HG03342 (cell line): ENCODE measurements around the gene MPHOSPH9.
"Not testable (repeated sequence)": the region's sequence is repeated elsewhere in the genome, so short reads cannot be mapped to it uniquely, and the experiment has no call there.

Experiments used
- ATAC-seq: cut with Tn5 transposase; IDR thresholded peaks from one replicate; pipeline ENCODE4 v1.9.1; 2021; ENCODE audit warnings: mild to moderate bottlenecking, moderate library complexity; ENCODE audit not compliant: unreplicated experiment

MPHOSPH9 gene

GRCh38 chr12:123258593-123258992 is 25.7 kb upstream of the MPHOSPH9 start:
- ATAC-seq, result no peak

DNA sequence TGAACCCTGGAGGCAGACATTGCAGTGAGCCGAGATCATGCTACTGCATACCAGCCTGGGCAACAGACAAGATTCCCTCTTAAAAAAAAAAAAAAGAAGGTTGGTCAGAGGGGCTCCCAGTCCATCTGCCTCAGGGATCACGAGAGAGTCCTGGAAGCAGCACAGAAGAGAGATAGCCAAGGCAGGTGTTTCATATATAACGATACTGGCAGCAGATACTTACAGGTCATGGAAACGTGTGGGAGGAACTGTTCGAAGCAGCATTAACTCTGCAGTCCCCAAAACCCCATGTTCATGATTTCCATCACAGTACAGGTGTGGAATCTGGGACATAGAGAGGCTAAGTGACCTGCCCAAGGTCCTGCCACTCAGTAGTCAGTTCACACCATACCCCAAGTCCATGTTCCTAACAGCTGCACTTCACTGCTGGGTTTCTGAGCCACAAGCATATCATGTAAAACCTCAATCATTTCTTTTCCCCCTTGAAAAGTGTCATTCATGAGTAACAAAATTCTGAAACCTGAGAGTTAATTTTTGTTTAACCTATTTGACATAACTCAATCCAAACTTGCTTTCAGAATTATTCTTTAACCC is 22.0 kb upstream of the MPHOSPH9 start:
- no peak for ATAC-seq

DNA sequence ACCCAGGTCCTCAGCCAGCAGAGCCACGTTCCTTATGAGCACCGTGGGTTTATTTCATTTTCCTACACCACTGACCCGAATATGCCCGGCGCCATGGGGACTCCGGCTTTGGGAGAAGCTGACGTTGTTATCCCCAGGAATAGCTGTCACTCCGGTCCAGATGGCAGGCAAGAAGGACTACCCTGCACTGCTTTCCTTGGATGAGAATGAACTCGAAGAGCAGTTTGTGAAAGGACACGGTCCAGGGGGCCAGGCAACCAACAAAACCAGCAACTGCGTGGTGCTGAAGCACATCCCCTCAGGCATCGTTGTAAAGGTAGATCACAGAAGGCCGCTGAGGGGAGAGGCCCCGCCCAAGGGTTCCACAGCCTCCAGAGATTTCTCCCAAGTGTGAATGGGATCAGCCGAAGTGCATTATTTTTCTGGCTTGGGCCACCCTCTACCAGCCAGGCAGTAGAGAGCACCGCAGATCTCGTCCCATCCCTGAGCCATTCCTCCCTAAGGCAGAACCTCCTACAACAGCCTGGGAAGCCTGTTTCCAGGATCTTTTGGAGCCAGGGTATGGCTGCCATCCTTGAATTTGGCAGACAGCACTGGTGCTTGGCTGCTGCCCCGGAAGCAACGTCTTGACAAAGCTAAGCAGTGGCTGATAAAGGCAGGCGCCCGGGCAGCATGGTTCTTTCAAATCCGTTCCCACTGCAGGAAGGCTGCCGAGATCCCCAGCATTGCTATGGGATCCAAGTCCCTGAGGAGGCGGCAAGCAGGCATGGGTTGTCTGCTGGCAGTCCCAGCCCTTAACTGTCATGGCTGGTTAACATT is 20.9 kb upstream of the MPHOSPH9 start:
- ATAC-seq, result no peak

GRCh38 chr12:123252365-123252764 is 19.4 kb upstream of the MPHOSPH9 start:
- not testable (repeated sequence) for ATAC-seq

- ATAC-seq, result no peak
Observed at GRCh38 chr12:123251403-123252076, 18.6 kb upstream of the MPHOSPH9 start.

- ATAC-seq, result no peak
Observed at GRCh38 chr12:123250471-123251383, 17.8 kb upstream of the MPHOSPH9 start.

DNA sequence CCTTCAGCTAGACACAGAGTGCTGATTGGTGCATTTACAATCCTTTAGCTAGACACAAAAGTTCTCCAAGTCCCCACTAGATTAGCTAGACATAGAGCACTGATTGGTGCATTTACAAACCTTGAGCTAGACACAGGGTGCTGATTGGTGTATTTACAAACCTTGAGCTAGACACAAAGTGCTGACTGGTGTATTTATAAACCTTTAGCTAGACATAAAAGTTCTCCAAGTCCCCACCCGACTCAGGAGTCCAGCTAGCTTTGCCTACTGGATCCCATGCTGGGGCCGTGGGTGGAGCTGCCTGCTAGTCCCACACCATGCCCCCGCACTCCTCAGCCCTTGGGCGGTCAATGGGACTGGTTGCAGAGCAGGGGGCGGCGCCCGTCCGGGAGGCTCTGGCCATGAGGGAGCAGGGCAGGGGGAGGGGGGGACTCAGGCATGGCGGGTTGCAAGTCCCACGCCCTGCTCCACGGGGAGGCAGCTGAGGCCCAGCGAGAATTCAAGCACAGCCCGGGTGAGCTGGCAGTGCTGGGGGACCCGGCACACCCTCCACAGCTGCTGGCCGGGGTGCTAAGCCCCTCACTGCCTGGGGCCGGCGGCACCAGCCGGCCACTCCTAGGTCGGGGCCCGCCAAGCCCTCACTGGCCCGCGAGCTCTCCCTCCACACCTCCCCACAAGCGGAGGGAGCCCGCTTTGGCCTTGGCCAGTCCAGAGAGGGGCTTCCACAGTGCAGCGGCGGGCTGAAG is 16.2 kb upstream of the MPHOSPH9 start:
- not testable (repeated sequence) for ATAC-seq

- not testable (repeated sequence) for ATAC-seq
Observed at GRCh38 chr12:123248129-123248528, 15.2 kb upstream of the MPHOSPH9 start.

DNA sequence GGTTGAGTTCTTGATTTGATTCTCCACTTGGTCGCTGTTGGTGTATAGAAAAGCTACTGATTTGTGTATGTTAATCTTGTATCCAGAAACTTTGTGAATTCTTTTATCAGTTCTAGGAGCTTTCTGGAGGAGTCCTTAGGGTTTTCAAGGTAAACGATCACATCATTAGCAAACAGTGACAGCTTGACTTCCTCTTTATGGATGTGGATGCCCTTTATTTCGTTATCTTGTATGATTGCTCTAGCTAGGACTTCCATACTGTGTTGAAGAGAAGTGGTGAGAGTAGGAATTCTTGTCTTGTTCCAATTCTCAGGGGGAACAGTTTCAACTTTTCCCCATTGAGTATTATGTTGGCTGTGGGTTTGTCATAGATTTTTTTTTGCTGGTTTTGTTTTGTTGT is 12.7 kb upstream of the MPHOSPH9 start:
- no peak for ATAC-seq

DNA sequence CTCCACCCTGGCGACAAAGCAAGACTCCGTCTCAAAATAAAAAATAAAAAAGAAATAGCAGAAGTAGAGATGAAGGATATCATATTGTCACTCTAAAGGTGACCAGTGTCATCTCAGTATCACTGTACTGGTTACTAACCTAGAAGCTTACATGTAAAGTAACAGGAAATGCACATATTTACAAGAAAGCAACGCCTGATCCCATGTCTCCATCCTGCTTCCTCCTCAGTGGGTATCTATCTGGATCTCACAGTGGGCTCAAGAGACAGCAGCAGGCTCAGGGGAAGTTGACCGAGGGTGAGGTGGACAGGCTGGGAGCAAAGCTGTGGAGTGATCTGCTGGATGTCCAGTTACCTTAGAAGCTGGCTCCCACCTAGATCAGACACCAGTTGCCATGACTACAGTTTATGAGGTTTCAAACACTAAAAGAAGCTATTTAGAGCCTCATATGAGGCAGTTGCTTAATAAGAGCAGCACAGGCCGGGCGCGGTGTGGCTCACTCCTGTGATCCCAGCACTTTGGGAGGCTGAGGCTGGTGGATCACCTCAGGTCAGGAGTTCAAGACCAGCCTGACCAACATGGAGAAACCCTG is 10.8 kb upstream of the MPHOSPH9 start:
- no peak for ATAC-seq

- no peak for ATAC-seq
Observed at GRCh38 chr12:123242116-123242904, 9.4 kb upstream of the MPHOSPH9 start.

GRCh38 chr12:123238961-123239360 is 6.0 kb upstream of the MPHOSPH9 start:
- no peak for ATAC-seq

DNA sequence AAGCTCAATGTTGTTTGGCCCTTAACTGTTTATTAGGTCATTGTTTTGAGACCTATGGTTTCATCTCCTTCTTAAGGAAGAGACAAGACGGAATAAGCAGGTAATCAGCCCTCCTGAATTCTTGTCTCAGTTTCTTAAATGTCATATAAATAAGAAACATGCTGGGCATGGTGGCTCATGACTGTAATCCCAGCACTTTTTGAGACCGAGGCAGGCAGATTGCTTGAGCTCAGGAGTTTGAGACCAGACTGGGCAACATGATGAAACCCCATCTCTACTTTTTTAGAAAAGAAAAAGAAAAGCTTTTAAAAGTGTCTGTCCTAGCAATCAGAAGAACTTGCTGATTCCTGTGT is 5.4 kb upstream of the MPHOSPH9 start:
- ATAC-seq, result no peak

- no peak for ATAC-seq
Observed at GRCh38 chr12:123237646-123238329, 4.8 kb upstream of the MPHOSPH9 start.

DNA sequence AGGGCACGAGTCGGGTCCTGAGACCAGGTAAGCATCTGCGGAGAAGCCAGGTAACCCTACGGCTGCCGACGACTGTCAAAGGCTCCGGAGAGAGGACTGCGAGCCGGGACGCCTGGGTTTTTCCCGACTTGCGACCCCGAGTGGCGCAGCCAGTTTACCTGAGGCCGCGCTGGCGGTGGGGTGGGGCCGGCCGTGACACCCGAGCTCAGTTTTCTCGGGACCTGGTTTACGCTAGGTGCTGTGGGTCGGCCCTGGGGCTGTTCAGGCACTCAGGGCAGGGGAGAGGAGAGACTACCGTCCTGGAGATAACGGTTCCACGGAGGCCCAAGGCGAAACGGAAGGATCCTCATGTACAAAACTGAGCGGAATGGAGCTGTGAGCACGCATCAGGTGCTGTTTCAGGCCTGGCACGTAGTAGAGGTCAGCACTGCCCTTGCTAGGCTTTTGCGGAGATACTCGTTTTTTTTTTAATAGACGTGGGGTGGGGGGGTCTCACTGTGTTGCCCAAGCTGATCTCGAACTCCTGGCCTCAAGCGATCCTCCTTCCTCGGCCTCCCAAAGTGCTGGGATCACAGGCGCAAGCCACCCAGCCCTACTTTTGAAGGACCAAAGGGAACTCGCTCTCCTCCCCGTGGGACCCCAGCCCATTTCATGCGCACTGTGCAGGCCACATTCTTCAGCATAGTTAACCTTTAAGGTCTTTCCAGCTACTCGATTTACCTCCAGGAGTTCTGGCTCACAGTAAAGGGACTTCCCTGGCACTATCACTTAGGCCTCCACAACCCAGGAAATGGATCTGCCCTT is 766 bp upstream of the MPHOSPH9 start:
- ATAC-seq, result peak; percentile 13

GRCh38 chr12:123232472-123232806 is 502 bp downstream of the MPHOSPH9 start:
- ATAC-seq, result no peak

DNA sequence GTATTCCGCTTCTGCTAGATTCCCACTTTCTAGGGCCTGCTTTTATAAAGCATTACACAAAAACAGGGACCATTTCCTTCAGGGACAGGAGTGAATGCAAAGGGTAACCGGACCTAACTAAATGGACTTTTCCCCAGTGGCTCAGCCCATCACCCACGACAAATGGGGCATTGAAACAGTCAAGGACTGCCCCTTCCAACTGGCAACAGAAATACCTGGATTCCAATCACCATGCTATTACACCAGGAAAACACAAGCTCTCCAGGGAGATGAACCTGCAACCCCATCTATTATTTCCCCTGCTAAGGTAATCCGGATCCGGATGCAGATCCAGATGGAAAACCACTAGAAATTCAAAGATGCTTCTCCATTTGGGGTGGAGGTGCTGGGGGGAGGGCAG is 1.0 kb downstream of the MPHOSPH9 start:
- no peak for ATAC-seq

DNA sequence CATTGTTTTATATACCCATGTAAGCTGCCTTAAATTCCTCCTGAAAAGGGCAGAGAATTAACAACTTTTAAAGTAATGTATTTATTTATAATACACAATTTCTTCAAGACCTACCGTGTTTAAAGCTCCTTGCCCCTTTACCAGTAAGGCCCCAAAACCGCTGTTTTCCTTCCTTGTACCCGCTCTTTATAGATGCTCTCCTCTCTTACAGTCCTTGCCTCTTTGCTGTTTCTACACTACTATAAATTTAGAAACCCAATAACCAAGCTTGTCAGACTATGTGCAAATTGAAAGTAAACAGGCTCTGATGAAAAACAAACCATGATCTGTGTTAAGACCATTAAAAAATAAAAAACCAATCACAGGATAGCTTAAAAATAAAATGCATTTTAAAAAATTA is 3.9 kb downstream of the MPHOSPH9 start:
- ATAC-seq, result no peak
